Astrocyte of the cerebellum (primary cell): ENCODE measurements around the gene BSN.

ENCODE experiments used
- DNase-seq: peaks from one replicate; pipeline ENCODE4 v3.0.0-alpha.2; 2011; ENCODE audit warnings: low read depth
- H3K4me3 ChIP-seq: 2 replicates; pipeline ENCODE4 v1.5.1; 2011; ENCODE audit warnings: mild to moderate bottlenecking, low read depth, low read length, moderate library complexity
- in situ Hi-C: cut with HindIII; loops from 2 replicates; pipeline ENCODE4 v1.10.0; 2017; ENCODE audit warnings: low sequenced_read_pairs
- TF ChIP-seq, protein P1 (sequence below): IDR thresholded peaks from 2 replicates; pipeline ENCODE4 v1.5.1; 2012; ENCODE audit warnings: low read length, low read depth, moderate library complexity, mild to moderate bottlenecking; ENCODE audit errors: missing control alignments

Gene BSN

DNA sequence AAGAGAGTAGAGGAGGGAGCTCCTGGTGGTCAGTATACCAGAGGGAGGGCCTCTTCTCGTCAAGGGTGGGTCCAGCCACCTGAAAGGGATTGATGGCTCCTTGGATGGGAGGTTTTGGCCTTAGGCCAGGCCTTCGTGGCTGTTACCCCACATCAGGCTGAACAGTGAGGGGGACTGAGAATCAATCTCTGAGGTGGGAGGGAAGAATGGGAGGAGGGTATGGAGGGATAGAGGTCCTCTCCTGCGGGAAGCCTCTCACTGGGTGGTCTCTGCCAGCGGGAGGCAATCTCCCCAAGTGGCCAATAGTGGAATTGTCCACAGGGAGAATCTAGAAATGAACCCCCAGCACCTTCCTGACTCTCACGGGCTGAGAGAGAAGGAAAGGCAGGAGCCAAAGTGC is 53.5 kb downstream of the BSN start:
- DNase-seq, result no peak
- TF ChIP-seq, protein P1, sequence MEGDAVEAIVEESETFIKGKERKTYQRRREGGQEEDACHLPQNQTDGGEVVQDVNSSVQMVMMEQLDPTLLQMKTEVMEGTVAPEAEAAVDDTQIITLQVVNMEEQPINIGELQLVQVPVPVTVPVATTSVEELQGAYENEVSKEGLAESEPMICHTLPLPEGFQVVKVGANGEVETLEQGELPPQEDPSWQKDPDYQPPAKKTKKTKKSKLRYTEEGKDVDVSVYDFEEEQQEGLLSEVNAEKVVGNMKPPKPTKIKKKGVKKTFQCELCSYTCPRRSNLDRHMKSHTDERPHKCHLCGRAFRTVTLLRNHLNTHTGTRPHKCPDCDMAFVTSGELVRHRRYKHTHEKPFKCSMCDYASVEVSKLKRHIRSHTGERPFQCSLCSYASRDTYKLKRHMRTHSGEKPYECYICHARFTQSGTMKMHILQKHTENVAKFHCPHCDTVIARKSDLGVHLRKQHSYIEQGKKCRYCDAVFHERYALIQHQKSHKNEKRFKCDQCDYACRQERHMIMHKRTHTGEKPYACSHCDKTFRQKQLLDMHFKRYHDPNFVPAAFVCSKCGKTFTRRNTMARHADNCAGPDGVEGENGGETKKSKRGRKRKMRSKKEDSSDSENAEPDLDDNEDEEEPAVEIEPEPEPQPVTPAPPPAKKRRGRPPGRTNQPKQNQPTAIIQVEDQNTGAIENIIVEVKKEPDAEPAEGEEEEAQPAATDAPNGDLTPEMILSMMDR, result peak; percentile 44
- no peak overlapping the region for H3K4me3 ChIP-seq
- in situ Hi-C loops, result no loop called here

DNA sequence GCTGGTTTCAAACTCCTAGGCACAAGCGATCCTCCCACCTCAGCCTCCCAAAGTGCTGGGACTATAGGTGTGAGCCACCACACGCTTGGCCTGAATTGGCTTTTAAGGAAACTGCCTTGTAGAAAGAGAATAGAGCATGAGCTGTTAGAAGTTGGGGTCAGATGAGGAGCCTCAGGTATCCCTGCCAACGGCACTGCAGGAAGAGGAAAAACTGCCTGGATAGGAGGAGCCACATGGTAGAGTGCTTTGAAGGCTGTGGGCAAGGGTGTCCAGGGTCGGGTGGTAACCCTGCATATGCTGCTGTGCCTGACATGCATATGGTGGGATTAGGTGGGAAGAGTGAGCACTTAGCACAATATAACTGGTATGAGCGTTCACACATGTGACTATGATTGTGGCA is 55.0 kb downstream of the BSN start:
- TF ChIP-seq, protein P1, result no peak
- in situ Hi-C loops, result no loop called here
- no peak for DNase-seq
- H3K4me3 ChIP-seq, result no peak overlapping the region

DNA sequence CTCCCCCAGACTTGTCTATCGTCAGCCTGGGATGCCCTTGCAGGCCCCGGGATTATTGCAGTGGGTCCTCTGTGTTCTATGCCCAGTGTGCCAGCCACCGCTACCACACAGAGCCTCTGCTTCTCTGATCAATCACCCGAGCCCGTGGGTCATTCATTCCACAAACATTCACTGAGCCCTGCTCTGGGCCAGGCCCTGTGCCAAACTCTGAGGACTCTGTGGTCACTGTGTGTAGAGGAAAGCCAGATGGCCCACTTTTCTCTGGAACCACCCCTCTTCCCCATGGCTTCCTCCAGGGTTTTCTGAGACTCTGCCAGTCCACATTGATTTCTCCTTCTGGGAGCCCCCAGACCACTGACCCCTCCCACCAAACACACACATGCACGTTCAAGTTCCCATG is 55.5 kb downstream of the BSN start:
- no peak overlapping the region for H3K4me3 ChIP-seq
- no peak for DNase-seq
- in situ Hi-C loops, result no loop called here
- TF ChIP-seq, protein P1, result no peak

DNA sequence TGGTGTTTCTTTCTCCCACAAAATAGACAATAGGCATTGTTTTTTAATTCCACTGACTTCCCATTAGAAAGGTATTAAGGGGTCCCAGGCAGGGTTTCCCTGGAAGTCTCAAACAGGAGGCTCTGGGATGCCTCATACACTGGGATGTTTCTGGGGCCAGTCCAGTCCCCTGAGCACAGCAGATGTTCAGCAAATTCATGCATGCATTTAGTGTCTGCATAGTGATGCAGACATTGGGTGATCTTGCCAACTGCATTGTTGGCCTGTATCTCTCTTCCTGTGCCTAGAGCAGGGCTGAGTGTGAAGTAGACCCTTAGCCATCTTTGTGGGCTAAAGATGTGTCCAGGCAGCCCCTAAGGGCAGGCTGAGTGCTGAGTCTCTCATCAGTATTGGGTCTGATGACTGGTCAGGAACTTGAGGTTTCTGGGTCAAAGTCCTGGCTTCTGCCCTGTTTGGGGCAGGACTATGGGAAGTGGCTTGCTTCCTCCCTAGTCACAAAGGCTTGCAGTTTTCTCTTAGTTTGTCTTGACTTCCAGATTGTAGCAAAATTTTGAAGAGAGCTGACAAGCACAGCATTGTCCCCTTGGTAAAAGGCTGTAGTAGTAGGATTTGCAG is 56.5 kb downstream of the BSN start:
- H3K4me3 ChIP-seq, result no peak overlapping the region
- in situ Hi-C loops, result no loop called here
- TF ChIP-seq, protein P1, result no peak

DNA sequence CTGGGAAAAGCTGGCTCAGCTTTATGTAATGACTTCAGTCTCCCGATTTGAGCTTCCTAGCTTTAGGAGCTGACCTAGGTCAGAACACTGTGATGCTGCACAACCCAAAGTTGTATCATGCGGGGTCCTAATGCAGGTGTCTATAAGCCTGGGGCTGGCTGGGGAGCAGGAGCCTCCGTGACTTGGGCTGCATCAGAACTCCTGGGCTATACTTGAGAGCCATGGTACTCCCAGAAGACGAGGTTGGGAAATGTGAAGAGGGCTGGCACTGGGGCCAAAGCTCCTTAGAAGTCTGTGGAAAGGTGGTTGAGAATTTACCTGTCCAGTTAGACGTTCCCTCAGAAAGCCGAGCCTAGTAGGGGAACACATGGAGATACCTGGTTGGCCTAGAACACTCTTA is 57.0 kb downstream of the BSN start:
- DNase-seq, result no peak
- in situ Hi-C loops, result no loop called here
- TF ChIP-seq, protein P1, result no peak
- no peak overlapping the region for H3K4me3 ChIP-seq

More for the DNA sequence above, 56.5 kb downstream of the BSN start:
- no peak for DNase-seq

DNA sequence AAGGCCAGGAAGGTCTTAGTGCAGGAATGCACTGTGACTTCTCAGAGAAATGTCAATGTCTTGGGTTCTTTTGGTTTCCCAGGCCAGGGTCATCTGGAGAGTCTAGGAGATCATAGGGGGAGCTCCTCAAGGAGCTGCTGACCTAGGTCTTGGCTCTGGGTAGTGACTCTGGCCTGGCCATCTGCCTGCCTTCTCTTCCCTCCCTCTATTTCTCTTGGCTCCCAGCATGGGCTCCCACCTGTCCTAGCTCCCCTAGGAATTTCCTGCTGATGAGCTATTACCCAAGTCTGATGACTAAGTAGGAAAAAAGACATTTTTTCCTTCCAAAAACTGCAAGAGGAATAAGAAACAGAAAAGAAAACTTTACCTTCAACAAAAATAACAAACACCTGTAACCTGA is 57.4 kb downstream of the BSN start:
- H3K4me3 ChIP-seq, result no peak overlapping the region
- TF ChIP-seq, protein P1, result no peak
- no peak for DNase-seq
- in situ Hi-C loops, result no loop called here
